DOHH2 (cell line): ENCODE measurements around the gene PSMG3.

Experiments used
- H3F3A ChIP-seq: fragments of 200-600 bp; sonication (generic), shearing (Covaris generic); 2 replicates; pipeline ENCODE4 v1.6.0; 2016; ENCODE audit warnings: antibody characterized with exemption, mild to moderate bottlenecking; ENCODE audit not compliant: control insufficient read depth, insufficient read depth
- H3K27ac ChIP-seq: fragments of 200-600 bp; sonication (generic); 2 replicates; pipeline ENCODE4 v1.5.1; 2014; ENCODE audit warnings: low read depth, mild to moderate bottlenecking, low read length, moderate library complexity
- H3K27me3 ChIP-seq: fragments of 200-600 bp; sonication (generic); 2 replicates; pipeline ENCODE4 v1.6.1; 2014; ENCODE audit warnings: mild to moderate bottlenecking, low read length, mixed read lengths; ENCODE audit not compliant: control insufficient read depth
- H3K36me3 ChIP-seq: fragments of 200-600 bp; sonication (generic); 2 replicates; pipeline ENCODE4 v1.6.1; 2014; ENCODE audit warnings: mild to moderate bottlenecking, low read length, moderate library complexity, mixed read lengths; ENCODE audit not compliant: control insufficient read depth
- H3K4me1 ChIP-seq: fragments of 200-600 bp; sonication (generic); 2 replicates; pipeline ENCODE4 v1.6.1; 2014; ENCODE audit warnings: mild to moderate bottlenecking, low read length, mixed read lengths; ENCODE audit not compliant: control insufficient read depth
- H3K4me2 ChIP-seq: fragments of 200-600 bp; sonication (generic); 2 replicates; pipeline ENCODE4 v1.6.0; 2014; ENCODE audit warnings: mild to moderate bottlenecking, low read length, moderate library complexity
- H3K4me3 ChIP-seq: fragments of 200-600 bp; sonication (generic); 2 replicates; pipeline ENCODE4 v1.5.1; 2014; ENCODE audit warnings: mild to moderate bottlenecking, low read length, mixed read lengths
- H3K79me2 ChIP-seq: fragments of 200-600 bp; sonication (generic); 2 replicates; pipeline ENCODE4 v1.6.1; 2014; ENCODE audit warnings: mild to moderate bottlenecking, low read length, mixed read lengths; ENCODE audit not compliant: control insufficient read depth
- H3K9me2 ChIP-seq: fragments of 200-600 bp; sonication (generic); replicated peaks from 2 replicates; pipeline ENCODE4 v1.6.1; 2014; ENCODE audit warnings: mild to moderate bottlenecking, low read length, mixed read lengths; ENCODE audit not compliant: control insufficient read depth
- H3K9me3 ChIP-seq: fragments of 200-600 bp; sonication (generic); 2 replicates; pipeline ENCODE4 v1.6.1; 2014; ENCODE audit warnings: antibody characterized with exemption, low read length, mixed read lengths; ENCODE audit not compliant: control insufficient read depth, insufficient read depth
- H4K20me1 ChIP-seq: fragments of 200-600 bp; sonication (generic); 2 replicates; pipeline ENCODE4 v1.6.0; 2014; ENCODE audit warnings: low read depth, mild to moderate bottlenecking, antibody characterized with exemption, low read length, moderate library complexity; ENCODE audit not compliant: control insufficient read depth, insufficient read depth
- CTCF ChIP-seq: fragments of 200-600 bp; sonication (generic); IDR thresholded peaks from one replicate; pipeline ENCODE4 v1.5.1; 2014; ENCODE audit warnings: antibody characterized with exemption, mild to moderate bottlenecking, low read depth, low read length; ENCODE audit not compliant: poor library complexity, severe bottlenecking
- EZH2phosphoT487 ChIP-seq: fragments of 200-600 bp; sonication (generic); IDR thresholded peaks from 2 replicates; pipeline ENCODE4 v1.6.1; 2017; ENCODE audit warnings: borderline replicate concordance, mild to moderate bottlenecking, antibody characterized with exemption, low read length, moderate library complexity, mixed read lengths

Gene PSMG3

GRCh38 chr7:1561036-1561940 is 8.5 kb downstream of the PSMG3 start:
- Histone ChIP-seq H3K27me3 (no peaks in the 10 kb centered on the region), H3K9me3 (no peaks in the 10 kb centered on the region), H3K36me3 (peaks cover 7% of the 10 kb centered on the region; the same call in 1 of the 2 replicates), H3K79me2 (no peaks in the 10 kb centered on the region), H3K4me3 (no peak overlapping the region), H3K9me2 (no peaks in the 10 kb centered on the region), H3K27ac (no peak overlapping the region), H4K20me1 (no peaks in the 10 kb centered on the region), H3K4me2 (no peak overlapping the region), H3K4me1 (0 out of 2 replicates have a peak, but pooled peaks cover 3% of the 10 kb centered on the region), H3F3A (no peaks in the 10 kb centered on the region)
- TF ChIP-seq EZH2phosphoT487 (no peak), CTCF (no peak)

- Histone ChIP-seq H3K27me3 (no peaks in the 10 kb centered on the region), H4K20me1 (no peaks in the 10 kb centered on the region), H3F3A (no peaks in the 10 kb centered on the region), H3K4me3 (no peak overlapping the region), H3K36me3 (peaks cover 7% of the 10 kb centered on the region; the same call in 1 of the 2 replicates), H3K4me2 (no peak overlapping the region), H3K79me2 (no peaks in the 10 kb centered on the region), H3K9me2 (no peaks in the 10 kb centered on the region), H3K27ac (no peak overlapping the region), H3K4me1 (0 out of 2 replicates have a peak, but pooled peaks cover 3% of the 10 kb centered on the region), H3K9me3 (no peaks in the 10 kb centered on the region)
- no peak for TF ChIP-seq CTCF
- no peak for TF ChIP-seq EZH2phosphoT487
Observed at GRCh38 chr7:1560620-1561031, 9.2 kb downstream of the PSMG3 start.

GRCh38 chr7:1559626-1560590 is 9.9 kb downstream of the PSMG3 start:
- no peaks in the 10 kb centered on the region for H3K27me3 ChIP-seq
- H3K4me2 ChIP-seq = no peak overlapping the region
- H4K20me1 ChIP-seq = no peaks in the 10 kb centered on the region
- no peak overlapping the region for H3K4me3 ChIP-seq
- H3K27ac ChIP-seq = no peak overlapping the region
- no peaks in the 10 kb centered on the region for H3K79me2 ChIP-seq
- 0 out of 2 replicates have a peak, but pooled peaks cover under 1% of the 10 kb centered on the region for H3K36me3 ChIP-seq
- H3K9me2 ChIP-seq = no peaks in the 10 kb centered on the region
- peaks cover 8% of the 10 kb centered on the region; the same call in 1 of the 2 replicates for H3K4me1 ChIP-seq
- TF ChIP-seq EZH2phosphoT487 (no peak), CTCF (no peak)
- H3F3A ChIP-seq = no peaks in the 10 kb centered on the region
- H3K9me3 ChIP-seq = no peaks in the 10 kb centered on the region
